Trophoblast cell (in vitro differentiated cells and primary cell): Measurements from ENCODE around the gene DNAJC6.

Experiments used
- DNase-seq, 2 donors: peaks; one replicate each; pipeline ENCODE4 v3.0.0-alpha.2; 2016
- H2AFZ ChIP-seq: 2 replicates; pipeline ENCODE4 v1.6.1; 2013; ENCODE audit warnings: low read length, moderate library complexity, mild to moderate bottlenecking; ENCODE audit not compliant: insufficient read depth, poor library complexity
- H2AK5ac ChIP-seq: 2 replicates; pipeline ENCODE4 v1.6.1; 2013; ENCODE audit warnings: mild to moderate bottlenecking, low read length
- H2BK120ac ChIP-seq: 2 replicates; pipeline ENCODE4 v1.6.1; 2013; ENCODE audit warnings: low read length, mild to moderate bottlenecking, moderate library complexity; ENCODE audit not compliant: insufficient read depth, poor library complexity
- H2BK12ac ChIP-seq: 2 replicates; pipeline ENCODE4 v1.6.1; 2013; ENCODE audit warnings: mild to moderate bottlenecking, low read length, moderate library complexity
- H2BK5ac ChIP-seq: 2 replicates; pipeline ENCODE4 v1.6.1; 2013; ENCODE audit warnings: low read length, low read depth, moderate library complexity, mild to moderate bottlenecking; ENCODE audit not compliant: poor library complexity
- H3K14ac ChIP-seq: 2 replicates; pipeline ENCODE4 v1.6.1; 2013; ENCODE audit warnings: mild to moderate bottlenecking, low read length
- H3K18ac ChIP-seq: 2 replicates; pipeline ENCODE4 v1.6.1; 2013; ENCODE audit warnings: mild to moderate bottlenecking, low read length
- H3K23ac ChIP-seq: 2 replicates; pipeline ENCODE4 v1.6.1; 2013; ENCODE audit warnings: low read length
- H3K27ac ChIP-seq: 2 replicates; pipeline ENCODE4 v1.5.1; 2013; ENCODE audit warnings: low read depth, mild to moderate bottlenecking, inconsistent platforms, low read length, moderate library complexity
- H3K27me3 ChIP-seq: 2 replicates; pipeline ENCODE4 v1.6.1; 2013; ENCODE audit warnings: inconsistent platforms, mild to moderate bottlenecking, low read length, moderate library complexity; ENCODE audit not compliant: insufficient read depth
- H3K36me3 ChIP-seq, 2 experiments: 1 replicate in 1 of 2; 2 replicates in 1 of 2; pipeline ENCODE4 v1.6.1; 2013; ENCODE audit warnings: low read length in 2 of 2, mild to moderate bottlenecking in 2 of 2, moderate library complexity in 1 of 2; ENCODE audit not compliant: insufficient read depth in 2 of 2, control insufficient read depth in 1 of 2
- H3K4ac ChIP-seq: 2 replicates; pipeline ENCODE4 v1.6.1; 2013; ENCODE audit warnings: low read depth, mild to moderate bottlenecking, low read length, moderate library complexity
- H3K4me1 ChIP-seq, 2 experiments: 1 replicate in 1 of 2; 2 replicates in 1 of 2; pipeline ENCODE4 v1.6.1; 2013; ENCODE audit warnings: low read length in 2 of 2, mild to moderate bottlenecking in 2 of 2, moderate library complexity in 1 of 2; ENCODE audit not compliant: insufficient read depth in 2 of 2, control insufficient read depth in 1 of 2
- H3K4me2 ChIP-seq: 2 replicates; pipeline ENCODE4 v1.6.1; 2013; ENCODE audit warnings: inconsistent platforms, mild to moderate bottlenecking, low read length, moderate library complexity
- H3K4me3 ChIP-seq: 2 replicates; pipeline ENCODE4 v1.5.1; 2013; ENCODE audit warnings: mild to moderate bottlenecking, low read depth, low read length, inconsistent platforms
- H3K79me1 ChIP-seq: one replicate; pipeline ENCODE4 v1.6.1; 2013; ENCODE audit warnings: low read length
- H3K79me2 ChIP-seq: 2 replicates; pipeline ENCODE4 v1.6.1; 2013; ENCODE audit warnings: low read length, mild to moderate bottlenecking; ENCODE audit not compliant: control insufficient read depth, insufficient read depth, poor library complexity
- H3K9ac ChIP-seq: 2 replicates; pipeline ENCODE4 v1.6.1; 2013; ENCODE audit warnings: mild to moderate bottlenecking, low read length
- H3K9me3 ChIP-seq: 2 replicates; pipeline ENCODE4 v1.6.1; 2013; ENCODE audit warnings: low read depth, mild to moderate bottlenecking, control low read depth, inconsistent platforms, low read length; ENCODE audit not compliant: insufficient read depth
- H4K12ac ChIP-seq: 2 replicates; pipeline ENCODE4 v1.6.1; 2013; ENCODE audit warnings: low read depth, mild to moderate bottlenecking, low read length, moderate library complexity
- H4K8ac ChIP-seq: 2 replicates; pipeline ENCODE4 v1.6.1; 2013; ENCODE audit warnings: low read depth, mild to moderate bottlenecking, low read length, moderate library complexity
- H4K91ac ChIP-seq: one replicate; pipeline ENCODE4 v1.6.1; 2013; ENCODE audit warnings: low read depth, mild to moderate bottlenecking, low read length, moderate library complexity
- WGBS: extraction: QIAGEN DNeasy Blood & Tissue Kit; methylation state at CpG from one replicate; pipeline ENCODE4 v1.1.7; 2013; ENCODE audit warnings: missing lambda C conversion rate; ENCODE audit not compliant: insufficient read length, insufficient coverage; ENCODE audit errors: extremely low coverage; 5-methylcytosine and 5-hydroxymethylcytosine counted together

The DNAJC6 gene

GRCh38 chr1:65425697-65426096 lies 116.4 kb downstream of the DNAJC6 start:
- H3K9ac ChIP-seq = no peak overlapping the region
- no peak overlapping the region for H2AFZ ChIP-seq
- no peak overlapping the region for H4K91ac ChIP-seq
- H3K4ac ChIP-seq = no peak overlapping the region
- H2AK5ac ChIP-seq = no peak overlapping the region
- H3K79me2 ChIP-seq = peaks cover 15% of the 10 kb centered on the region
- DNase-seq = peak; percentile 68 to 80
- no peaks in the 10 kb centered on the region for H3K9me3 ChIP-seq
- H3K27me3 ChIP-seq = no peaks in the 10 kb centered on the region
- no peak overlapping the region for H4K8ac ChIP-seq
- H3K27ac ChIP-seq = peak overlapping the region; percentile 57
- H3K4me3 ChIP-seq = no peak overlapping the region
- no peak overlapping the region for H2BK120ac ChIP-seq
- H2BK12ac ChIP-seq = peak overlapping the region; percentile 43
- H3K4me1 ChIP-seq = peaks cover 19 to 23% of the 10 kb centered on the region in 2 experiments
- peak overlapping the region; percentile 33 for H2BK5ac ChIP-seq
- no peak overlapping the region for H3K14ac ChIP-seq
- peaks cover 8 to 14% of the 10 kb centered on the region in 2 experiments for H3K36me3 ChIP-seq
- no peak overlapping the region for H3K23ac ChIP-seq
- H4K12ac ChIP-seq = no peak overlapping the region
- H3K4me2 ChIP-seq = no peak overlapping the region
- peaks cover 14% of the 10 kb centered on the region for H3K79me1 ChIP-seq
- peak overlapping the region; percentile 54 for H3K18ac ChIP-seq
- WGBS = no CpG with 5 or more reads among the region's 3 CpGs

GRCh38 chr1:65429078-65429477 lies 119.7 kb downstream of the DNAJC6 start:
- H4K8ac ChIP-seq = no peak overlapping the region
- H3K14ac ChIP-seq = no peak overlapping the region
- no peak overlapping the region for H3K27ac ChIP-seq
- H3K79me1 ChIP-seq = peaks cover 9% of the 10 kb centered on the region
- H3K27me3 ChIP-seq = no peaks in the 10 kb centered on the region
- DNase-seq = no peak
- H3K36me3 ChIP-seq = peaks cover 12 to 16% of the 10 kb centered on the region in 2 experiments
- H3K4me3 ChIP-seq = no peak overlapping the region
- H3K18ac ChIP-seq = no peak overlapping the region
- H3K9me3 ChIP-seq = no peaks in the 10 kb centered on the region
- peaks cover 8 to 10% of the 10 kb centered on the region in 2 experiments for H3K4me1 ChIP-seq
- H4K12ac ChIP-seq = no peak overlapping the region
- peaks cover 2% of the 10 kb centered on the region for H3K79me2 ChIP-seq
- no peak overlapping the region for H3K4ac ChIP-seq
- no peak overlapping the region for H2BK12ac ChIP-seq
- no peak overlapping the region for H2AFZ ChIP-seq
- no peak overlapping the region for H4K91ac ChIP-seq
- no CpG with 5 or more reads among the region's 2 CpGs for WGBS
- no peak overlapping the region for H2BK120ac ChIP-seq
- no peak overlapping the region for H2BK5ac ChIP-seq
- H3K23ac ChIP-seq = no peak overlapping the region
- H3K9ac ChIP-seq = no peak overlapping the region
- H3K4me2 ChIP-seq = no peak overlapping the region
- H2AK5ac ChIP-seq = no peak overlapping the region

GRCh38 chr1:65429806-65430205 lies 120.5 kb downstream of the DNAJC6 start:
- no peak overlapping the region for H2AK5ac ChIP-seq
- peaks cover 12 to 16% of the 10 kb centered on the region in 2 experiments for H3K36me3 ChIP-seq
- no peak overlapping the region for H3K4ac ChIP-seq
- no peaks in the 10 kb centered on the region for H3K79me2 ChIP-seq
- H4K91ac ChIP-seq = no peak overlapping the region
- H2BK120ac ChIP-seq = no peak overlapping the region
- H3K79me1 ChIP-seq = peaks cover 7% of the 10 kb centered on the region
- no peak overlapping the region for H4K8ac ChIP-seq
- H3K9ac ChIP-seq = no peak overlapping the region
- H3K23ac ChIP-seq = no peak overlapping the region
- no peak overlapping the region for H3K4me3 ChIP-seq
- H2BK12ac ChIP-seq = no peak overlapping the region
- no peak overlapping the region for H3K14ac ChIP-seq
- no peak overlapping the region for H4K12ac ChIP-seq
- peaks cover 12 to 14% of the 10 kb centered on the region in 2 experiments for H3K4me1 ChIP-seq
- H3K4me2 ChIP-seq = peak overlapping the region; percentile 50
- H2AFZ ChIP-seq = no peak overlapping the region
- no peak overlapping the region for H3K18ac ChIP-seq
- H3K9me3 ChIP-seq = no peaks in the 10 kb centered on the region
- peak overlapping the region; percentile 56 for H3K27ac ChIP-seq
- H3K27me3 ChIP-seq = no peaks in the 10 kb centered on the region
- no CpG with 5 or more reads among the region's 7 CpGs for WGBS
- H2BK5ac ChIP-seq = no peak overlapping the region
- peak; percentile 63 to 82 for DNase-seq

DNA sequence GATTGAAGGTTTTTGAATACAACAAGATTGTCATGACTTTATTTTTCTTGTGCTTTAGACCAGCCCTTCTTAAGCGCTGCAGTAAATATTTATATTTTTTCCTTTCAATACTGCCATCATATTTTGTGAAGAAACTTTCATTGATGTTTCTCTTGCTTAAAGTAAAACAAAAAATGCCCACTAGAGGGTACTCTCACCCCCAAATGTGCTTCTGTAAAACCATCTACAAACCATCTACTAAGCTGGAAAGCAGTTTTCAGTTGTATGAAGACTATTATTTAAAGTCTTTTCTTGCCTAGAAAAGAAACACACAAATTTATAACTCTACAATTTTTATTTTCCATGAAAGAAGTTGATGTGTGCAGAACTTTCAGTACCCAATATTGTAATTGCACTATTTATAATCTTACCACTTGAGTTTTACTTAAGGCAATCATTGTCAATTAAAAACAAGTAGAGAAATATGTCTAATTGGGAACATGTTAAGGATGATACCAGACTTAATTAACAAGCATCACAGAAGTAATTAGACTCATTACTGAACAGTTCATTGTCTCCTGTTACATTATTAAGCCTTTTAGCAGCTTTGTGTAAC lies 121.9 kb downstream of the DNAJC6 start:
- no CpG with 5 or more reads among the region's 1 CpG for WGBS
- no peaks in the 10 kb centered on the region for H3K79me2 ChIP-seq
- peak in 1 of 2 donors; percentile 51 for DNase-seq

More for the DNA sequence above, 121.9 kb downstream of the DNAJC6 start:
- Histone ChIP-seq H2BK5ac (no peak overlapping the region), H3K9me3 (no peaks in the 10 kb centered on the region), H3K4ac (no peak overlapping the region), H3K36me3 (peaks cover 10 to 12% of the 10 kb centered on the region in 2 experiments), H3K14ac (no peak overlapping the region), H2AFZ (no peak overlapping the region), H4K91ac (no peak overlapping the region), H3K4me3 (no peak overlapping the region), H3K18ac (no peak overlapping the region), H3K4me1 (peaks cover 4 to 11% of the 10 kb centered on the region in 2 experiments), H2AK5ac (no peak overlapping the region), H3K9ac (no peak overlapping the region), H4K8ac (no peak overlapping the region), H2BK120ac (no peak overlapping the region), H3K79me1 (no peaks in the 10 kb centered on the region), H3K23ac (no peak overlapping the region), H2BK12ac (no peak overlapping the region), H3K4me2 (no peak overlapping the region), H4K12ac (no peak overlapping the region), H3K27ac (no peak overlapping the region), H3K27me3 (no peaks in the 10 kb centered on the region)
